Osteoblast (primary cell): ENCODE data around the gene STPG4. TPM values are rescaled to one million over a fixed set of nuclear protein-coding genes. Genes with fewer than 3 reads are reported as not detected.

Experiments
- DNase-seq: peaks from one replicate; pipeline ENCODE4 v3.0.0; 2011; ENCODE audit warnings: low spot score, mixed read lengths; ENCODE audit not compliant: insufficient read length; ENCODE audit errors: missing footprints
- H2AFZ ChIP-seq: 2 replicates; pipeline ENCODE4 v1.6.0; 2011; ENCODE audit warnings: mild to moderate bottlenecking, low read length
- H3K27ac ChIP-seq: 2 replicates; pipeline ENCODE4 v1.5.1; 2011; ENCODE audit warnings: mild to moderate bottlenecking, low read depth, low read length, moderate library complexity
- H3K27me3 ChIP-seq: 2 replicates; pipeline ENCODE4 v1.6.0; 2012; ENCODE audit warnings: mild to moderate bottlenecking, control low read depth, inconsistent platforms, low read length, moderate library complexity; ENCODE audit not compliant: insufficient read depth
- H3K36me3 ChIP-seq: 2 replicates; pipeline ENCODE4 v1.5.1; 2011; ENCODE audit warnings: mild to moderate bottlenecking, low read length, control low read depth, moderate library complexity; ENCODE audit not compliant: insufficient read depth
- H3K4me1 ChIP-seq: 2 replicates; pipeline ENCODE4 v1.5.1; 2011; ENCODE audit warnings: mild to moderate bottlenecking, low read length, control low read depth, moderate library complexity; ENCODE audit not compliant: insufficient read depth
- H3K4me2 ChIP-seq: 2 replicates; pipeline ENCODE4 v1.6.0; 2011; ENCODE audit warnings: mild to moderate bottlenecking, low read length; ENCODE audit not compliant: insufficient read depth
- H3K4me3 ChIP-seq: fragments of 200-600 bp; sonication (generic); 3 replicates; pipeline ENCODE4 v1.5.1; 2012; ENCODE audit warnings: mild to moderate bottlenecking, low read length, inconsistent platforms; ENCODE audit not compliant: insufficient read depth
- H3K79me2 ChIP-seq: 2 replicates; pipeline ENCODE4 v1.6.0; 2012; ENCODE audit warnings: mild to moderate bottlenecking, low read length, control low read depth, inconsistent platforms; ENCODE audit not compliant: insufficient read depth
- H3K9me3 ChIP-seq: 2 replicates; pipeline ENCODE4 v1.5.1; 2011; ENCODE audit warnings: low read depth, low read length, control low read depth
- H4K20me1 ChIP-seq: 2 replicates; pipeline ENCODE4 v1.6.0; 2012; ENCODE audit warnings: mild to moderate bottlenecking, low read length, control low read depth; ENCODE audit not compliant: insufficient read depth
- total RNA-seq: library from RNA; depleted of rRNA; stranded (reverse); fragments of >200 nt; gene quantifications from 2 replicates; pipeline ENCODE4 v1.2.3, GENCODE V29; 2012
- TF ChIP-seq, protein P1 (sequence below): IDR thresholded peaks from 2 replicates; pipeline ENCODE4 v1.5.1; 2011; ENCODE audit warnings: mild to moderate bottlenecking, low read depth, low read length, moderate library complexity; ENCODE audit errors: extremely low read depth

The STPG4 gene
- total RNA-seq, 1 donor: 0.72 TPM

GRCh38 chr2:47058003-47058931 lies 96.8 kb downstream of the STPG4 start:
- Histone ChIP-seq H4K20me1 (no peaks in the 10 kb centered on the region), H3K36me3 (peaks cover 42% of the 10 kb centered on the region), H3K27me3 (no peaks in the 10 kb centered on the region), H3K79me2 (no peaks in the 10 kb centered on the region), H3K4me3 (no peak overlapping the region), H3K27ac (peak overlapping the region; percentile 83), H3K4me2 (peak overlapping the region; percentile 2), H3K9me3 (no peaks in the 10 kb centered on the region), H3K4me1 (peaks cover 46% of the 10 kb centered on the region), H2AFZ (no peak overlapping the region)
- TF ChIP-seq, protein P1, sequence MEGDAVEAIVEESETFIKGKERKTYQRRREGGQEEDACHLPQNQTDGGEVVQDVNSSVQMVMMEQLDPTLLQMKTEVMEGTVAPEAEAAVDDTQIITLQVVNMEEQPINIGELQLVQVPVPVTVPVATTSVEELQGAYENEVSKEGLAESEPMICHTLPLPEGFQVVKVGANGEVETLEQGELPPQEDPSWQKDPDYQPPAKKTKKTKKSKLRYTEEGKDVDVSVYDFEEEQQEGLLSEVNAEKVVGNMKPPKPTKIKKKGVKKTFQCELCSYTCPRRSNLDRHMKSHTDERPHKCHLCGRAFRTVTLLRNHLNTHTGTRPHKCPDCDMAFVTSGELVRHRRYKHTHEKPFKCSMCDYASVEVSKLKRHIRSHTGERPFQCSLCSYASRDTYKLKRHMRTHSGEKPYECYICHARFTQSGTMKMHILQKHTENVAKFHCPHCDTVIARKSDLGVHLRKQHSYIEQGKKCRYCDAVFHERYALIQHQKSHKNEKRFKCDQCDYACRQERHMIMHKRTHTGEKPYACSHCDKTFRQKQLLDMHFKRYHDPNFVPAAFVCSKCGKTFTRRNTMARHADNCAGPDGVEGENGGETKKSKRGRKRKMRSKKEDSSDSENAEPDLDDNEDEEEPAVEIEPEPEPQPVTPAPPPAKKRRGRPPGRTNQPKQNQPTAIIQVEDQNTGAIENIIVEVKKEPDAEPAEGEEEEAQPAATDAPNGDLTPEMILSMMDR: no peak
- peak; percentile 90 for DNase-seq

DNA sequence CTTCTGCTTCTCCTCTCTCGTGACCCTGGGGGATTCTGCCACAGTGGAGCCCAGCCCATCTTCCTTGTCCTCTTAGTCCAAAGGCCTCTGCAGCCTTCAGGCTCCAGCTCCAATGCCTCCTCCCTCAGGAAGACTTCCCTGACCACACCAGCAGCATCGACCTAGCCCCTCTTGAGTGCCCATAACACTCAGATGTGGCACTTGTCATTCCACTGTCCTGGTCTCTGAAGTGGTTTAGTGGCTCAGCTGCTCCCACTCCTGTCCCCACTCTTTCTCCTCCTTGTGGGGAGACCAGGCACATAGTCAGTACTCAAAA lies 97.5 kb downstream of the STPG4 start:
- Histone ChIP-seq H2AFZ (no peak overlapping the region), H3K79me2 (no peaks in the 10 kb centered on the region), H3K27me3 (no peaks in the 10 kb centered on the region), H3K4me3 (no peak overlapping the region), H4K20me1 (no peaks in the 10 kb centered on the region), H3K27ac (peak overlapping the region; percentile 83), H3K4me1 (peaks cover 40% of the 10 kb centered on the region), H3K4me2 (no peak overlapping the region), H3K9me3 (no peaks in the 10 kb centered on the region), H3K36me3 (peaks cover 48% of the 10 kb centered on the region)
- no peak for DNase-seq
- TF ChIP-seq, protein P1: no peak

- Histone ChIP-seq H3K27me3 (no peaks in the 10 kb centered on the region), H2AFZ (no peak overlapping the region), H3K27ac (peak overlapping the region; percentile 83), H3K4me2 (peak overlapping the region; percentile 34), H4K20me1 (no peaks in the 10 kb centered on the region), H3K4me1 (peaks cover 35% of the 10 kb centered on the region), H3K79me2 (no peaks in the 10 kb centered on the region), H3K9me3 (no peaks in the 10 kb centered on the region), H3K4me3 (peak overlapping the region; percentile 36), H3K36me3 (peaks cover 46% of the 10 kb centered on the region)
- TF ChIP-seq, protein P1: no peak
- peak; percentile 92 for DNase-seq
Observed at GRCh38 chr2:47056868-47057686, 98.0 kb downstream of the STPG4 start.

DNA sequence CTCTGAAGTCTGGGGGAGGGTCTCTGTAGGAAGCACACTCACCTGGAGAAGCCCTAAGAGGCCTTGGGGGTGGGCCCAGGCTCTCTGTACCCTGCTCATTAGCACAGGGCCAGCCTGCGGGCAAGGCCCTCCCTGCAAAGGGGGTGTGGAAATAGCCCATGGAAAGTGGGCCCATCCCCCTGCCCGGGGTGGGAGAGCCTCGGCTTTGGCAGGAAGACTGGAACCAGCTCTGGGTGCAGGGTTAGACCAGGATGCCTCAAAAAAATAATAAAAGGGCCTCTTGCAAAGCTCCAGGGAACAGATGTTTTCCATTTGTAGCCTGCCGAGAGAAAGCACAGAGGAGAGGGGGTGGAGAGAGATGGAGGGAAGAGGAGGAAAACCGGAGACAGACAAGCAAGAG lies 98.7 kb downstream of the STPG4 start:
- Histone ChIP-seq H3K4me2 (peak overlapping the region; percentile 34), H3K79me2 (no peaks in the 10 kb centered on the region), H3K36me3 (peaks cover 46% of the 10 kb centered on the region), H3K27me3 (no peaks in the 10 kb centered on the region), H2AFZ (no peak overlapping the region), H3K4me1 (peaks cover 35% of the 10 kb centered on the region), H3K9me3 (no peaks in the 10 kb centered on the region), H4K20me1 (no peaks in the 10 kb centered on the region), H3K4me3 (peak overlapping the region; percentile 36), H3K27ac (peak overlapping the region; percentile 83)
- TF ChIP-seq, protein P1: no peak
- peak; percentile 95 for DNase-seq
